Smooth muscle cell (in vitro differentiated cells): ENCODE measurements around the gene TBC1D20. TPM values are rescaled to one million over a fixed set of nuclear protein-coding genes. Genes with fewer than 3 reads are reported as not detected.
A peak's percentile ranks its signal among the peaks of the same experiment; 100 is the strongest.

Experiments used
- DNase-seq: peaks from one replicate; lab custom pipeline; 2025; ENCODE audit not compliant: unreplicated experiment; lab: John Stamatoyannopoulos, UW
- H2AFZ ChIP-seq: fragments of 200-600 bp; sonication (generic); 2 replicates; pipeline ENCODE4 v1.6.0; 2016; ENCODE audit warnings: antibody characterized with exemption, low read depth, mild to moderate bottlenecking
- H3F3A ChIP-seq: fragments of 200-600 bp; sonication (generic); 2 replicates; pipeline ENCODE4 v1.6.0; 2017; ENCODE audit warnings: antibody characterized with exemption, low read depth
- H3K27ac ChIP-seq: fragments of 200-600 bp; sonication (generic); 2 replicates; pipeline ENCODE4 v1.5.1; 2016; ENCODE audit warnings: low read depth, mild to moderate bottlenecking
- H3K27me3 ChIP-seq: fragments of 200-600 bp; sonication (generic); 2 replicates; pipeline ENCODE4 v1.6.1; 2016; ENCODE audit warnings: low read depth, mild to moderate bottlenecking
- H3K36me3 ChIP-seq: fragments of 200-600 bp; sonication (generic); 2 replicates; pipeline ENCODE4 v1.5.1; 2016; ENCODE audit warnings: low read depth
- H3K4me1 ChIP-seq: fragments of 200-600 bp; sonication (generic); 2 replicates; pipeline ENCODE4 v1.5.1; 2016; ENCODE audit warnings: low read depth
- H3K4me2 ChIP-seq: fragments of 200-600 bp; sonication (generic); 2 replicates; pipeline ENCODE4 v1.6.0; 2016; ENCODE audit warnings: mild to moderate bottlenecking
- H3K4me3 ChIP-seq: fragments of 200-600 bp; sonication (generic); 2 replicates; pipeline ENCODE4 v1.5.1; 2016; ENCODE audit warnings: mild to moderate bottlenecking
- H3K79me2 ChIP-seq: fragments of 200-600 bp; sonication (generic); 2 replicates; pipeline ENCODE4 v1.6.0; 2016; ENCODE audit warnings: low read depth, mild to moderate bottlenecking
- H3K9ac ChIP-seq: fragments of 200-600 bp; sonication (generic); 2 replicates; pipeline ENCODE4 v1.6.0; 2016; ENCODE audit warnings: low read depth
- H3K9me3 ChIP-seq: fragments of 200-600 bp; sonication (generic); replicated peaks from 2 replicates; pipeline ENCODE4 v1.5.1; 2016; ENCODE audit warnings: low read depth
- H4K20me1 ChIP-seq: fragments of 200-600 bp; sonication (generic); 2 replicates; pipeline ENCODE4 v1.6.0; 2016; ENCODE audit warnings: low read depth
- WGBS: methylation state at CpG from one replicate; pipeline ENCODE4 v1.1.7; 2016; ENCODE audit warnings: low lambda C conversion rate; 5-methylcytosine and 5-hydroxymethylcytosine counted together
- polyA plus RNA-seq: library from polyadenylated mRNA; unstranded; fragments of >200 nt; fragmentation: Nextera tagmentation; extraction: Ambion mirVana; gene quantifications from 2 replicates; pipeline ENCODE4 v1.2.1, GENCODE V29; 2016
- total RNA-seq: library from RNA; depleted of rRNA; stranded (reverse); fragments of >200 nt; gene quantifications from 2 replicates; pipeline ENCODE4 v1.2.3, GENCODE V29; 2014
- TF ChIP-seq, protein P1 (sequence below): fragments of 200-600 bp; sonication (generic); IDR thresholded peaks from 2 replicates; pipeline ENCODE4 v1.5.1; 2017; ENCODE audit warnings: borderline replicate concordance, mild to moderate bottlenecking, antibody characterized with exemption; ENCODE audit not compliant: insufficient read depth, poor library complexity, severe bottlenecking

Gene TBC1D20
- total and polyA plus RNA-seq, 2 experiments from 2014 or later: 41.6 to 41.9 TPM

DNA sequence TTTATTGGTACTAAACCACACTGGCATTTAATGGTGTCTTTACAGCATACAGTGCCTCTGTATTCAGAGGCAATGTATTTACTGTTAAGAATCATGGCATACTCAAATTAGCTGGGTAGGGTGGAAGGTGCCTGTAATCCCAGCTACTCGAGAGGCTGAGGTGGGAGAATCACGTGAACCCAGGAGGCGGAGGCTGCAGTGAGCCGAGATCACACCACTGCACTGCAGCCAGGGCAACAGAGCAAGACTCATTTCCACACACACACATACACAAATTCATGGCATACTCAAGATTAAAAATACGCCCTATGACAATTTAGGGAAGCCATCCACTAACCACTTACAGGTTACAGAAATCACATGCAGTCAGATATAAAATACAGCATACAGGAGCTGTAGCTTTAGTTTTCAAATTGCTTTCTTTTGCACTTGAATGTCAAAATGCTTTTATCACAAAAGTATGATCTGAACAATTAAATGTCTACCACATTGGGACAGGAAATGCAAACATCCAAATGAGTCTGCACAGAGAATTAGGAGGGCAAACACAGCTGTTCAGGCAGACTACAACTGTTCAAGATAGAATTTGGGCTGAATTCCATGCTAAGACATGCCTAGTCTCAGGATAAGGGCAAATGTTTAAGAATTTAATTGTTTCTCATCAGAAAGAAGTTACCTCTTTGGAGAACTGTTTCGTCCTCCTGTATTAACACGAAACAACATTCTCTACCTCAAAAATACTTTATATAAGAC, 44.8 kb upstream of the TBC1D20 start:
- WGBS: 94% methylated on average over 7 of the region's 7 CpGs
- no peak for DNase-seq
- Histone ChIP-seq H2AFZ (no peak overlapping the region), H3K36me3 (peaks cover 11% of the 10 kb centered on the region), H3K9me3 (no peaks in the 10 kb centered on the region), H3K27me3 (no peaks in the 10 kb centered on the region), H3K27ac (peak overlapping the region; percentile 22), H3K9ac (no peak overlapping the region), H3K4me3 (no peak overlapping the region), H4K20me1 (peaks cover 85% of the 10 kb centered on the region), H3K79me2 (peaks cover 79% of the 10 kb centered on the region), H3K4me2 (no peak overlapping the region), H3K4me1 (peaks cover 3% of the 10 kb centered on the region), H3F3A (peaks cover 4% of the 10 kb centered on the region)
- TF ChIP-seq, protein P1, sequence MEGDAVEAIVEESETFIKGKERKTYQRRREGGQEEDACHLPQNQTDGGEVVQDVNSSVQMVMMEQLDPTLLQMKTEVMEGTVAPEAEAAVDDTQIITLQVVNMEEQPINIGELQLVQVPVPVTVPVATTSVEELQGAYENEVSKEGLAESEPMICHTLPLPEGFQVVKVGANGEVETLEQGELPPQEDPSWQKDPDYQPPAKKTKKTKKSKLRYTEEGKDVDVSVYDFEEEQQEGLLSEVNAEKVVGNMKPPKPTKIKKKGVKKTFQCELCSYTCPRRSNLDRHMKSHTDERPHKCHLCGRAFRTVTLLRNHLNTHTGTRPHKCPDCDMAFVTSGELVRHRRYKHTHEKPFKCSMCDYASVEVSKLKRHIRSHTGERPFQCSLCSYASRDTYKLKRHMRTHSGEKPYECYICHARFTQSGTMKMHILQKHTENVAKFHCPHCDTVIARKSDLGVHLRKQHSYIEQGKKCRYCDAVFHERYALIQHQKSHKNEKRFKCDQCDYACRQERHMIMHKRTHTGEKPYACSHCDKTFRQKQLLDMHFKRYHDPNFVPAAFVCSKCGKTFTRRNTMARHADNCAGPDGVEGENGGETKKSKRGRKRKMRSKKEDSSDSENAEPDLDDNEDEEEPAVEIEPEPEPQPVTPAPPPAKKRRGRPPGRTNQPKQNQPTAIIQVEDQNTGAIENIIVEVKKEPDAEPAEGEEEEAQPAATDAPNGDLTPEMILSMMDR: no peak

- Histone ChIP-seq H3K27ac (no peak overlapping the region), H2AFZ (no peak overlapping the region), H3K4me3 (no peak overlapping the region), H3K36me3 (peaks cover 11% of the 10 kb centered on the region), H4K20me1 (peaks cover 66% of the 10 kb centered on the region), H3K9ac (no peak overlapping the region), H3K27me3 (no peaks in the 10 kb centered on the region), H3F3A (peaks cover 4% of the 10 kb centered on the region), H3K4me2 (no peak overlapping the region), H3K4me1 (peaks cover 3% of the 10 kb centered on the region), H3K9me3 (no peaks in the 10 kb centered on the region), H3K79me2 (peaks cover 54% of the 10 kb centered on the region)
- no peak for DNase-seq
- 95% methylated on average over 3 of the region's 3 CpGs for WGBS
- TF ChIP-seq, protein P1: no peak
Observed at GRCh38 chr20:504632-505075, 42.3 kb upstream of the TBC1D20 start.

GRCh38 chr20:503048-503737, 40.9 kb upstream of the TBC1D20 start:
- H4K20me1 ChIP-seq: peaks cover 52% of the 10 kb centered on the region
- DNase-seq: no peak
- H3K4me1 ChIP-seq: no peaks in the 10 kb centered on the region
- H3K27ac ChIP-seq: no peak overlapping the region
- H2AFZ ChIP-seq: no peak overlapping the region
- 97% methylated on average over 11 of the region's 11 CpGs for WGBS
- H3K79me2 ChIP-seq: peaks cover 45% of the 10 kb centered on the region
- H3K9me3 ChIP-seq: no peaks in the 10 kb centered on the region
- H3K4me2 ChIP-seq: no peak overlapping the region
- no peaks in the 10 kb centered on the region for H3K27me3 ChIP-seq
- peaks cover 20% of the 10 kb centered on the region for H3K36me3 ChIP-seq
- TF ChIP-seq, protein P1: no peak
- no peak overlapping the region for H3K4me3 ChIP-seq
- peaks cover 5% of the 10 kb centered on the region for H3F3A ChIP-seq
- no peak overlapping the region for H3K9ac ChIP-seq
